Prostate gland (tissue), 2 donors: ENCODE results near the gene PSMA7.

Experiments
- CTCF ChIP-seq, 4 experiments: fragments of 200-600 bp in 2 of 4; fragments of 450-650 bp in 2 of 4; sonication (generic) in 2 of 4; IDR thresholded peaks; 1 replicate in 3 of 4; 2 replicates in 1 of 4; pipeline ENCODE4 v1.5.1; 2016 to 2019; ENCODE audit warnings: antibody characterized with exemption in 4 of 4, mild to moderate bottlenecking in 2 of 4, moderate library complexity in 2 of 4
- POLR2AphosphoS5 ChIP-seq: sonication (generic); formaldehyde crosslinking; IDR thresholded peaks from one replicate; pipeline ENCODE4 v1.6.1; 2017; ENCODE audit warnings: antibody characterized with exemption

GRCh38 chr20:62155428-62156253 is 12.4 kb upstream of the PSMA7 start:
- TF ChIP-seq POLR2AphosphoS5 (no peak), CTCF (IDR thresholded peaks at IDR 0.05) (no peak)
